Measurements from ENCODE around the gene FBXW7. TPM values are rescaled to one million over a fixed set of nuclear protein-coding genes. Genes with fewer than 3 reads are reported as not detected.

FBXW7 gene
- total RNA-seq, 1 experiment from 2014 or later: 27.1 TPM

DNA sequence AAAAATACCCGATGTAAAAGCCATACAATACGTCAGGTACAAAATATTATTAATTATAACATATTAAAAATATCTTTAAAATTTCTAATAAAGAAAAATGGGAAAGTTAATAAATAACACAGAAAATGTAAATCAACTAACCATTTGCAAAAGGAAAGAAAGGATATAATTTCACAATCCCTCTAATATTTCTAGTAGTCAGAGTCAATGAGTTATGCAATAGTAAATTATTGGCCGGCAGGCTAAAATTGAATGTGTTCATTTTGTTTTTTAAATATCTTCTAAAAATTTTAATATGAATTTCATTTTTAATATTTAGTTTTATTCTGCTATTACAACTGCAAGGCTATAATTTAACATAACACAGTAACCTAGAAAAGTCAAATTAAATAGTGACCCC, 155.7 kb downstream of the FBXW7 start:
- H2BK120ac ChIP-seq (ENCODE audit: low read depth, low read length, poor library complexity, severe bottlenecking): no peak overlapping the region
- H3K14ac ChIP-seq (ENCODE audit: insufficient read depth, low read length): no peak overlapping the region
- Mint-ChIP-seq H3K36me3 (ENCODE audit: insufficient read depth in 1 of 3, low read depth in 3 of 3) (peaks cover 0 to 3% (median 0%) of the 10 kb centered on the region in 3 experiments; a peak in 2 of 7 replicates), H3K4me1 (peaks cover 10 to 15% of the 10 kb centered on the region in 2 experiments), H3K9me3 (no peaks in the 10 kb centered on the region), H3K27me3 (ENCODE audit: low read depth) (no peaks in the 10 kb centered on the region), H3K4me3 (no peak overlapping the region), H3K27ac (no peak overlapping the region)
- H2BK15ac ChIP-seq (ENCODE audit: low read depth, low read length): no peak overlapping the region
- H2AFZ ChIP-seq (ENCODE audit: low read length): no peak overlapping the region
- no peak for DNase-seq
- H3K4me1 ChIP-seq (ENCODE audit: insufficient read depth, low read length): peaks cover 4% of the 10 kb centered on the region; the same call in 1 of the 2 replicates
- H2BK5ac ChIP-seq (ENCODE audit: insufficient read length, low read length): no peak overlapping the region
- H3K4me2 ChIP-seq (ENCODE audit: insufficient read depth, insufficient read length, low read length): no peak overlapping the region
- no peak overlapping the region for H3K4ac ChIP-seq (ENCODE audit: low read depth, low read length)
- H3K23ac ChIP-seq (ENCODE audit: insufficient read length, low read depth, low read length): no peak overlapping the region
- no peaks in the 10 kb centered on the region for H3K23me2 ChIP-seq (ENCODE audit: insufficient read length, low read depth, low read length, poor library complexity, severe bottlenecking)
- H3K9me3 ChIP-seq (ENCODE audit: control insufficient read depth, low read depth, low read length): no peaks in the 10 kb centered on the region
- TF ChIP-seq CTCF (conservative IDR thresholded peaks at IDR 0.05): no peak
- no peak overlapping the region for H3K56ac ChIP-seq (ENCODE audit: insufficient read length, low read depth, low read length)
- H2AK5ac ChIP-seq (ENCODE audit: insufficient read length, low read length): no peak overlapping the region
- H4K20me1 ChIP-seq (ENCODE audit: control insufficient read depth, insufficient read depth, insufficient read length): no peaks in the 10 kb centered on the region
- no peaks in the 10 kb centered on the region for H3K79me1 ChIP-seq (ENCODE audit: insufficient read depth, low read depth, low read length, poor library complexity, severe bottlenecking)
- H3K27ac ChIP-seq (ENCODE audit: insufficient read length, low read depth, low read length): no peak overlapping the region
- no peak overlapping the region for H4K91ac ChIP-seq (ENCODE audit: insufficient read length, low read depth, low read length)
- H3T11ph ChIP-seq (ENCODE audit: low read length): no peak overlapping the region
- H4K8ac ChIP-seq (replicated peaks; ENCODE audit: insufficient read length, low read depth, low read length): no peak overlapping the region
- no peak overlapping the region for H4K5ac ChIP-seq (ENCODE audit: insufficient read length, low read depth, low read length)
- H2BK12ac ChIP-seq (ENCODE audit: insufficient read length, low read depth, low read length): no peak overlapping the region
- H3K9ac ChIP-seq (ENCODE audit: extremely low read depth, insufficient read length, low read length): no peak overlapping the region
- H3K79me2 ChIP-seq (ENCODE audit: insufficient read depth, low read length): no peaks in the 10 kb centered on the region
- H2BK20ac ChIP-seq (ENCODE audit: low read depth, low read length, poor library complexity, severe bottlenecking): no peak overlapping the region
- H3K18ac ChIP-seq (ENCODE audit: insufficient read length, low read depth, low read length): no peak overlapping the region
- no CpG with 5 or more reads among the region's 3 CpGs for whole genome bisulfite sequencing (ENCODE audit: extremely low coverage, insufficient read length, low lambda C conversion rate)
- H3K27me3 ChIP-seq (ENCODE audit: insufficient read depth, low read length): no peaks in the 10 kb centered on the region
